ENCODE measurements around the gene PTK6.

PTK6 gene

DNA sequence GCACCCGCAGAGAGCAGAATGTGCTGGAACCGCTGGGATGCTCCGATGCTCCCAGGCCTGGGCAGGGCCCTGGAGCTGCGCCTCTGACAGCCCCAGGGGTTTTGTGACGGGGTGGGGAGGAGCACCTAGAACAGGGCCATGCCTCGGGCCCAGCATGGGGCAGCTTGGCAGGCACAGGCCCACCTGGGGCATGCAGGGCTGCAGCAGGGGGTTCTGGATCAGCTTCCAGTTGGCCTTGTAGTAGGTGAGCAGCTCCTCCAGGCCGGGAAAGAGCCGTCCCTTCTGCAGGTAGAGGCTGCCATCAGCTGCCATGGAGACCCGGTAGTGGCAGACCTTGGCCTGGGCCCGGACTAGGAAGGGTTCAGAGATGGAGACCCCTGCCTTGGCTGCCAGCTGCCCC is 6.0 kb upstream of the PTK6 start:
- no peak for DNase-seq (ENCODE audit: low read depth)

- DNase-seq (ENCODE audit: low read depth), result no peak
Measured at GRCh38 chr20:63542696-63543095, 5.5 kb upstream of the PTK6 start.

- DNase-seq (ENCODE audit: low read depth), result no peak
Measured at GRCh38 chr20:63542031-63542559, 4.9 kb upstream of the PTK6 start.

DNA sequence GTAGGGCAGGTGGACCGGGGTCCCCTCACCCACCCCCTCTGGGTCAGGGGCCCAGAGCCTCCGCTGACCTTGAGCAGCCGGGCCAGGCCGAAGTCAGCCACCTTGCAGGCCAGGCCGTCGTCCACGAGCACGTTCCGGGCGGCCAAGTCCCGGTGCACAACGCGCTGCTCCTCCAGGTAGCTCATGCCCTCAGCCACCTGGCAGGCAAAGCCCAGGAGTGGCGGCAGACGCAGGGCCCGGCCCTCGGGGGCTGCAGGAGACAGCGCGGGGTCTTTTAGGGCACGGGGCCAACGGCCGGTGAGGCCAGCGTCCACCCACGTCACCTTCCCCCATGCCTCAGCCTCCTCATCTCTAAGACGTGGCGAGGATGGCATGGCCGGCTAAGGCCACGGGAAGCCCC is 4.2 kb upstream of the PTK6 start:
- no peak for DNase-seq (ENCODE audit: low read depth)

DNA sequence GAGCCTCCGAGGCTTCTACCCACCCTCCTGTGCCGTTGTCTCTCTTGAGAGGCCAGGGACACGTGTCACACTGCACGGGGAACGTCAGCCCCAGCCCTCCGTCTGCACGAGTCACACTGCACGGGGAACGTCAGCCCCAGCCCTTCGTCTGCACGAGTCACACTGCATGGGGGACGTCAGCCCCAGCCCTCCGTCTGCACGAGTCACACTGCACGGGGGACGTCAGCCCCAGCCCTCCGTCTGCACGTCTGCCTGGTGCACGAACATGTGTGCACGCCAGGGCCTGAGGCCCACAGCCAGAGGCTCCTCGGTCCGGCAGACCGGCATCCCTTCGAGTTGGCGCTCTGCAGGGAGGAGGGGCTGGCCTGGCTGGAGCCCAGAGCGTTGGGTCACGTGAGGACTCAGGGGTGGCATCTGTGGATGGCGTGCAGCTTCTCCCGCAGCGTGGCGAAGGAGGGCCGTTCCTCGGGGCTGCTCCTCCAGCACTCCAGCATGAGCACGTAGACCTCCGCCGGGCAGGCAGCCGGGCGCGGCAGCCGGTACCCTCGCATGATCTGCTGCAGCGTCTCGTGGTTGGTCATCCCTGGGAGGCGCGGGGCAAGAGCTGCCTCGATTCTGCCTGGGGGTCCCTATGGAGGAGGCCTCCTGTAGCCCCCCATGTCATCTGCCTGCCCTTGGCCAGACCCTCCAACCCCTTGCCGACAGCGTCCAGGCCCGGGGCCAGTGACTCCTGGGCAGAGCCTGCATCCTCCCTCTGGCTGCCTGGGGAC is 3.4 kb upstream of the PTK6 start:
- no peak for DNase-seq (ENCODE audit: low read depth)

- DNase-seq (ENCODE audit: low read depth), result no peak
Measured at GRCh38 chr20:63539441-63540370, 2.5 kb upstream of the PTK6 start.

DNA sequence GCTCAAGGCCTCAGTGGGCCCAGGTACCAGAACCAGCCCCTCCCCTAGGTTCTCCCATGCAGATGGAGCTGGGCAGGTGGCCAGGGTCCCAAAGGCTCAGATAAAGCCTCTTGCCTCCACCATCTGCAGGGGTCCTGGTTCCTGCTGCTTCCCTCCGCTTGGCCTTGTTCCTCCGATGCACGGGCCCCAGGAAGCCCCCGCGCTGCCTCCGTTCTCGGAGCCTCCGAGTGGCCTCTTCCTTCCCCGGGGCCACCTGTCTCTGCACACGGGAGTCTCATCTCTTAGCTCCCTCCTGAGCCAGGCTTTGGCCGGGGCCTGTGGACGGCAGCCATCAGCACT is 1.9 kb upstream of the PTK6 start:
- DNase-seq (ENCODE audit: low read depth), result no peak

- DNase-seq (ENCODE audit: low read depth), result no peak
Measured at GRCh38 chr20:63538204-63539091, 1.3 kb upstream of the PTK6 start.

- peak; percentile 92 for DNase-seq (ENCODE audit: low read depth)
Measured at GRCh38 chr20:63537525-63538203, 488 bp upstream of the PTK6 start.

DNA sequence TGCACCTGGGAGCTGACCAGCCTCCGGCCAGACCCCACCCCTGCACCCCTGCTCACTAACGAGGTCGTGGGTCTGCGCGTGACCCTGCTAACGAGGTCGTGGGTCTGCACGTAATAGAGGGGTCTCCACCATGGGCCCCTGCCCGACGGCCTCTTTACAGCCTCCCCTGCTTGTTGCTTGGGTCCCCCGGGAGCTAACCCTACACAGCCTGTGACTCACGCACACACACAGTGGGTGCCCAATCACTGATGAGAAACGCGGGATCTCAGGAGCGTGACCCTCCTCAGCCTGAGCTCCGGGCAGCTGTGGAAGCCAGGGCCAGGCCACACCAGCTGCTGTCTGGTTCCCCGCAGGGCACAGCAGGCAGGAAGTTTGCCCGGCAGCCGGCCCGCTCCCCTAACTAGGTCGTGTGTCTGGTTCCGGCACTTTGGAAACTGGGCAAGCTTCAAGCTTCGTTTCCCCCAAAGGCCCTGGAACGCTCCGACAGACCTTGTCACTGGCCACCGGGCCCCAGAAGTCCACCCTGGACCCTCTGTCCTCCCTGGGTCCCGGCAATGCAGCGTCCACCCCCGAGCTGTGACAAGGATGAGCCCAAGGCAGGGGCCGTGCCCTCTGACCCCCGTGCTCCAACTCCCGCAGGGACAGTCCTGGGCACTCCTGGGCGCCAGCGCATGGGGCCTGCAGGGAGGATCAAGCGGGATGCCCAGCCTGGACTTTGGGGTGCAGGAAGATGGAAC is 767 bp downstream of the PTK6 start:
- DNase-seq (ENCODE audit: low read depth), result no peak

DNA sequence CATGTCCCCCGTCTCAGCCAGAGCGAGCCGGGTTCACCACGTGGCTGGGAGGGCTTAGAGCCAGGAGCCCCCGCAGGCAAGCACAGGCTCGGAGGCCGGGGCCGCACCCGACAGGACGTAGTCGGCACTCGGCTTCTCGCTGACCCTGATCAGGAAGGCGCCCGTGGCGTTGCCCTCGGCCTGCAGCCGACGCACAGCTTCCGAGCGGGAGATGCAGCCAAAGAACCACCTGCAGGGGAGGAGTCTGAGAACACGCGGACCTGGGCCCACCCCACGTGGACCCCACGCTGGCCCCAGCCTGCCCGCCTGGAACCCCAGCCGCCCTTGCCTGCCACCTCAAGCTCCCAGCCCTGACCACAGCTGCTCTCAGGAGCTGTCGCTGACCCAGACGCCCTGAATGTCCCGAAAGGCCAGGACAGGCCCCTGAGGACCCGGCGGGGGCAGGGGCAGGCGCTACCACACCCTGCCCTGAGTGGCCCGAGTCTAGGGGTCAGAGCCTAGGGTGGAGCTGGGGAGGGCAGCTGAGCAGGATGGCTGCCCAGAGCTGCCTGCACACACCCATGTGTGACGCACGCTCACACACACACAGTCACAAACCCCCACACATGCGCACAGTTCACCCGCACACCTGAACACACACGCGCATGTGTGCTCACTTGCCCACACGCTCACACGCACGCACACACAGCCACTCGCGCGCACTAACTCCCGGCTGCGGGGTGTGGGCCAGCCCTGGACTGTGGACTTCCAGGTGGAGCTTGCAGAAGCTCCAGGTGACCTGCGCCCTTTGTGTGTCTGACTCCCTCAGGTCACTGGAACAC is 2.1 kb downstream of the PTK6 start:
- DNase-seq (ENCODE audit: low read depth), result no peak

GRCh38 chr20:63534427-63534830 is 2.7 kb downstream of the PTK6 start:
- no peak for DNase-seq (ENCODE audit: low read depth)

- DNase-seq (ENCODE audit: low read depth), result no peak
Measured at GRCh38 chr20:63533871-63534393, 3.2 kb downstream of the PTK6 start.

DNA sequence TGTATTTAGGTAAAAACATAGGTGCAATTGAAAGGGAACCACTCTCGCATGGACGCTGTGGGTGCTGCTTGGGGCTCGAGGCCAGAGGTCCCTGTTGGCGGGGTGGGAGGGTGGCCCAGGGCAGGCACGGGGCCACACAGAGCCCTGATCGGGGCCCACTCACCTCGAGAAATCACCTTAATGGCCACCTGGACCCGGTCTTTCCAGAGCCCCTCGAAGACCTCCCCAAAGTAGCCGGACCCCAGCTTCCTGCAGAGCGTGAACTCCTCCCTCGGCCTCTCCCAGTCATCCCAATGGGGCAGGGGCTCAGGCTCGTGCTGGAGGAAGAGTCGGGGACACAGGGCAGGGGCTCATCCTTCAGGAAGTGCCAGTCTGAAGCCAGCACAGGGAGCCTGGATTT is 3.8 kb downstream of the PTK6 start:
- DNase-seq (ENCODE audit: low read depth), result no peak

DNA sequence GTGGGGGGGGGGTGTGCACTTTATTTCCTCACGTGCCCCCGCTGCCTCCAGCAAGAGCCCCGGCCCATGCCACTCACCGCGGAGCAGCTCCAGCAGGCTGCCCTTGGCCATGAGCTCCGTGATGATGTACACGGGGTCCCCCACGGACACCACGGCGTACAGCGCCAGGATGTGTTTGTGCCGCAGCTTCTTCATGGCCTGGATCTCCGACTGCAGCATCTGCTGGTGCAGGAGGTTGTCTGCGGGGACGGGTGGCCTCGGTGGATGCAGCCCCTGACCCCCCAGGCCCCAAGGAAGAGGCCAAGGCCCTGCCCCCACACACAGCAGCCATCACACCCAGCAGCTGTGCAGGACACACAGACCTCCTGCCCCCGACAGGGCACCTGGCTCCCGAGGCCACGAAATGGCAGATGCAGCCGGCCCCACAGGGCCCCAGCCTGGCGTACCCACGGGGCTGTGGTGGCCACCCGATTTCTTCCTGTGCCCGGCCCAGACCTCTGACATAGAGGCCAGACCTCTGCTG is 4.7 kb downstream of the PTK6 start:
- DNase-seq (ENCODE audit: low read depth), result no peak

DNA sequence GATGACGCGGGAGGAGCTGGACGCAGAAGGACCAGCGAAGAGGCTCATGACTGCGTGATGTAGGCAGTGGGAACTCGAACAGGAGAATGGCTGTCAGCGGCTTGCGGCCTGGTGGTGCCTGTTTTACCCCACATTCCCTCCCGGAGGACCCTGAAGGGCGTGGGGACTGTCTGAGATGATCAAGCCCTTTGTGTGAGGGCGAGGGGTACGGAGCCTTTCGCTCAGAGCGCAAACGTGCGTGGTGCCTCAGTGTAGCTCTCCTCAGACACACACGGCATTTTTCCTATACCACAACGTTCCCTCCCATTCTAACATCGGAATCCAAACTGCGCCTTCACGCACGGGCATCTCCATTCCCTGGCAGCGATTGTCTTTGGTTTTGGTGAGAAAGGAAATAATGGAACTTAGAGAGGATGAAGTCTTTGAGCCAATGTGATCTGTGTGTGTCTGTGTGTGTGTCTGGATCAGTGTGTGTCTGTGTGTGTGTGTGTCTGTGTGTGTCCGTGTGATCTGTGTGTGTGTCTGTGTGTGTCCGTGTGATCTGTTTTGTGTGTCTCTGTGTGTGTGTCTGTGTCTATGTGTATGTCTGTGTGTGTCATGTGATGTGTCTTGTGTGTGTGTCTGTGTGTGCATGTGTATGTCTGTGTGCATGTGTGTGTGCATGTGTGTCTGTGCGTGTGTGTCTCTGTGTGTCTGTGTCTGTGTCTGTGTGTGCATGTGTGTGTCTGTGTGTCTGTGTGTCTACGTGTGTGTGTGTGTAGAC is 5.3 kb downstream of the PTK6 start:
- no peak for DNase-seq (ENCODE audit: low read depth)

DNA sequence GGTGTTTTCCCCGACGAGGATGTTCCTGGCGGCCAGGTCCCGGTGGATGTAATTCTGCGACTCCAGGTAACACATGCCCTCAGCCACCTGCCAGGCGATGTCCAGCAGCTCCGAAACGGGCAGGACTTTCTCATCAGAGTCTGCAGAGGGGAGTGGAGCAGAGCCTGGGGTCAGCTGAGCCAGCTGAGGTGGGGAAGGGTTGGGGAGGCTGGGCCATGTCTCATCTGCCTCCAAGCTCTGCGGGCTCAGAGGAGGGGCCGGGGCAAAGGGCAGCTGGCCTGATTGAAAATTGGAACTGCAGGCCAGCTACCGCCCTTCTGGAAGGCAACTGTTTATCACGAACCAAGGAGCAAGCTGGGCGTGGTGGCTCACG is 6.4 kb downstream of the PTK6 start:
- DNase-seq (ENCODE audit: low read depth), result no peak

- no peak for DNase-seq (ENCODE audit: low read depth)
Measured at GRCh38 chr20:63529861-63530787, 7.1 kb downstream of the PTK6 start.

Data from activated T-helper 9 cell treated with anti-CD3 and anti-CD28 coated beads, Interleukin-2, amount 50 U/mL, for 16 hours (primary cell).